Measurements from ENCODE around the gene CHRNB1.

DNA sequence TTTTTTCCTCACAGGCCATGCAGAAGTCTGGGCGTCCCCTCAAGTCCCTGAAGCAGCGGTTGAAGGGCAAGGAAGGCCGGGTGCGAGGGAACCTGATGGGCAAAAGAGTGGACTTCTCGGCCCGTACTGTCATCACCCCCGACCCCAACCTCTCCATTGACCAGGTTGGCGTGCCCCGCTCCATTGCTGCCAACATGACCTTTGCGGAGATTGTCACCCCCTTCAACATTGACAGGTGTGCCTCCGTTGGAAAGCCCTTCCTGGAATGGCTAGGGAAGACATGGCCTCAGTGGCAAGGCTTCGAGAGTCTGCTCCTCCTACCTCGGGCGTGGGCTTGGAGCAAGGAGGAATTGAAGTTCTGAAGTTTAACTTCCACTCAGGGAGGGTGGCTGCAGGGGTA is 52.8 kb downstream of the CHRNB1 start:
- no peak for TF ChIP-seq POLR2A (IDR thresholded peaks at IDR 0.05)
- TF ChIP-seq, protein P1, sequence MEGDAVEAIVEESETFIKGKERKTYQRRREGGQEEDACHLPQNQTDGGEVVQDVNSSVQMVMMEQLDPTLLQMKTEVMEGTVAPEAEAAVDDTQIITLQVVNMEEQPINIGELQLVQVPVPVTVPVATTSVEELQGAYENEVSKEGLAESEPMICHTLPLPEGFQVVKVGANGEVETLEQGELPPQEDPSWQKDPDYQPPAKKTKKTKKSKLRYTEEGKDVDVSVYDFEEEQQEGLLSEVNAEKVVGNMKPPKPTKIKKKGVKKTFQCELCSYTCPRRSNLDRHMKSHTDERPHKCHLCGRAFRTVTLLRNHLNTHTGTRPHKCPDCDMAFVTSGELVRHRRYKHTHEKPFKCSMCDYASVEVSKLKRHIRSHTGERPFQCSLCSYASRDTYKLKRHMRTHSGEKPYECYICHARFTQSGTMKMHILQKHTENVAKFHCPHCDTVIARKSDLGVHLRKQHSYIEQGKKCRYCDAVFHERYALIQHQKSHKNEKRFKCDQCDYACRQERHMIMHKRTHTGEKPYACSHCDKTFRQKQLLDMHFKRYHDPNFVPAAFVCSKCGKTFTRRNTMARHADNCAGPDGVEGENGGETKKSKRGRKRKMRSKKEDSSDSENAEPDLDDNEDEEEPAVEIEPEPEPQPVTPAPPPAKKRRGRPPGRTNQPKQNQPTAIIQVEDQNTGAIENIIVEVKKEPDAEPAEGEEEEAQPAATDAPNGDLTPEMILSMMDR (IDR thresholded peaks at IDR 0.05 in 8 of 11, conservative IDR thresholded peaks at IDR 0.05 in 3 of 11): no peak

All from spleen (tissue), 7 donors.